ENCODE data around the gene ITGB1BP2. TPM values are rescaled to one million over a fixed set of nuclear protein-coding genes. Genes with fewer than 3 reads are reported as not detected.

ITGB1BP2 gene
- total and polyA plus RNA-seq, 2 of the 13 experiments (the other 11 are each of a cell fraction or from before 2014, with no cell fraction given): 0.90 to 2.2 TPM

DNA sequence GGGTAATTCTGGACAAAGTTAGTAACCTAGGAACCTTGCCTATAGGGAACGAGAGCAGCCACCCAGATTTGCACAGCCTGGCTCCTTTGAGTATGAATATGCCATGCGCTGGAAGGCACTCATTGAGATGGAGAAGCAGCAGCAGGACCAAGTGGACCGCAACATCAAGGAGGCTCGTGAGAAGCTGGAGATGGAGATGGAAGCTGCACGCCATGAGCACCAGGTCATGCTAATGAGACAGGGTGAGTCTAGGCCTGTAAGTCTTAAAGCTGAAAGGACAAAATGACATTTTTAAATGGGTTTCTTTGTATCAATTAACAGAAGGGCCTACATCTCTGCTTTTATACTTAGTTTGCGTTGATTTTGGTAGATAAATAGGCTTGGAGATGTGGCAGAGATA is 4.7 kb upstream of the ITGB1BP2 start:
- no peaks in the 10 kb centered on the region for H4K20me1 ChIP-seq (ENCODE audit: insufficient read depth, low read length)
- no peak for ATAC-seq
- BruUV-seq (replicated peaks): no TSS peak
- H3K79me2 ChIP-seq (ENCODE audit: insufficient read depth, low read length): peaks cover 2% of the 10 kb centered on the region
- TF ChIP-seq ZNF775 (CRISPR knock-in tag; IDR thresholded peaks at IDR 0.05; ENCODE audit: borderline replicate concordance) (no peak), POLR2AphosphoS5 (IDR thresholded peaks at IDR 0.05; ENCODE audit: low read depth, low read length) (peak; percentile 28; the same call in 1 of the 2 replicates), ZNF577 (CRISPR knock-in tag; IDR thresholded peaks at IDR 0.05; ENCODE audit: borderline replicate concordance, low read depth) (no peak), ZNF441 (CRISPR knock-in tag; IDR thresholded peaks at IDR 0.05; ENCODE audit: borderline replicate concordance) (no peak), SMAD3 (CRISPR knock-in tag; IDR thresholded peaks at IDR 0.05) (no peak), ZNF746 (CRISPR knock-in tag; IDR thresholded peaks at IDR 0.05) (no peak), RBM22 (optimal IDR thresholded peaks at IDR 0.05; ENCODE audit: low read length) (peak; percentile 54)
- TF ChIP-seq, protein P1, sequence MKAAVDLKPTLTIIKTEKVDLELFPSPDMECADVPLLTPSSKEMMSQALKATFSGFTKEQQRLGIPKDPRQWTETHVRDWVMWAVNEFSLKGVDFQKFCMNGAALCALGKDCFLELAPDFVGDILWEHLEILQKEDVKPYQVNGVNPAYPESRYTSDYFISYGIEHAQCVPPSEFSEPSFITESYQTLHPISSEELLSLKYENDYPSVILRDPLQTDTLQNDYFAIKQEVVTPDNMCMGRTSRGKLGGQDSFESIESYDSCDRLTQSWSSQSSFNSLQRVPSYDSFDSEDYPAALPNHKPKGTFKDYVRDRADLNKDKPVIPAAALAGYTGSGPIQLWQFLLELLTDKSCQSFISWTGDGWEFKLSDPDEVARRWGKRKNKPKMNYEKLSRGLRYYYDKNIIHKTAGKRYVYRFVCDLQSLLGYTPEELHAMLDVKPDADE (CRISPR knock-in tag; IDR thresholded peaks at IDR 0.05): no peak
- TF ChIP-seq, protein P2, sequence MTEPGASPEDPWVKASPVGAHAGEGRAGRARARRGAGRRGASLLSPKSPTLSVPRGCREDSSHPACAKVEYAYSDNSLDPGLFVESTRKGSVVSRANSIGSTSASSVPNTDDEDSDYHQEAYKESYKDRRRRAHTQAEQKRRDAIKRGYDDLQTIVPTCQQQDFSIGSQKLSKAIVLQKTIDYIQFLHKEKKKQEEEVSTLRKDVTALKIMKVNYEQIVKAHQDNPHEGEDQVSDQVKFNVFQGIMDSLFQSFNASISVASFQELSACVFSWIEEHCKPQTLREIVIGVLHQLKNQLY (CRISPR knock-in tag; IDR thresholded peaks at IDR 0.05): no peak
- ChIA-PET CTCF (ENCODE audit: low intra/inter-chr PET ratio, low total read pairs) (no interaction called here), POLR2A (interaction anchor here (1.1 to 3.1 kb wide), 3 partner anchors 14 to 69 kb away, joined by 3 to 13 read pairs (median 4); partner anchors contain the start of genes NONO and TAF1)
- H3K36me3 ChIP-seq (replicated peaks in 1 of 2; ENCODE audit: control insufficient read depth in 1 of 2, insufficient read depth in 2 of 2, low read length in 2 of 2): peaks cover 7 to 56% of the 10 kb centered on the region in 2 experiments; a peak in 4 of 5 replicates
- H3K27me3 ChIP-seq (ENCODE audit: control insufficient read depth in 1 of 2, insufficient read depth in 2 of 2, low read length in 2 of 2): no peaks in the 10 kb centered on the region
- H2AFZ ChIP-seq (ENCODE audit: low read length): no peak overlapping the region
- no peak for DNase-seq (ENCODE audit: low spot score)
- no peak overlapping the region for H3K4me2 ChIP-seq (ENCODE audit: low read depth, low read length)
- no peaks in the 10 kb centered on the region for H3K9me3 ChIP-seq (ENCODE audit: low read length)
- FAIRE-seq: no peak
- 97% methylated on average over 6 of the region's 6 CpGs for WGBS (ENCODE audit: low lambda C conversion rate)
- H3K4me3 ChIP-seq (replicated peaks in 1 of 3; ENCODE audit: insufficient read depth in 1 of 3, low read depth in 2 of 3, low read length in 3 of 3): no peak overlapping the region
- no peak overlapping the region for H3K27ac ChIP-seq (ENCODE audit: extremely low read length, insufficient read depth, low read length)
- in situ Hi-C loops (cut with HindIII; ENCODE audit: extremely low pct_ligation_motif_present, low pct_unique_long_range_greater_than_20kb): no loop called here
- no peak overlapping the region for H3K9ac ChIP-seq (ENCODE audit: insufficient read depth, low read depth, low read length)
- H3K4me1 ChIP-seq (ENCODE audit: insufficient read depth, low read length): peaks cover 55% of the 10 kb centered on the region
- intact Hi-C loops (cut with micrococcal nuclease; ENCODE audit: unreplicated experiment): no loop called here
